HFF-Myc (cell line): ENCODE data around the gene ADAM17.
"Not testable (repeated sequence)": the region's sequence is repeated elsewhere in the genome, so short reads cannot be mapped to it uniquely, and the experiment has no call there.

Source experiments
- DNase-seq: peaks from one replicate; pipeline ENCODE4 v3.0.0-alpha.2; 2011; ENCODE audit warnings: low read depth; ENCODE audit errors: extremely low read depth
- H3K4me3 ChIP-seq: replicated peaks from 2 replicates; pipeline ENCODE4 v1.5.1; 2011; ENCODE audit warnings: low read depth, mild to moderate bottlenecking, control low read depth, low read length
- CTCF ChIP-seq: IDR thresholded peaks from 2 replicates; pipeline ENCODE4 v1.5.1; 2012; ENCODE audit warnings: mild to moderate bottlenecking, low read depth, low read length, control low read depth; ENCODE audit errors: missing control alignments

ADAM17 gene

DNA sequence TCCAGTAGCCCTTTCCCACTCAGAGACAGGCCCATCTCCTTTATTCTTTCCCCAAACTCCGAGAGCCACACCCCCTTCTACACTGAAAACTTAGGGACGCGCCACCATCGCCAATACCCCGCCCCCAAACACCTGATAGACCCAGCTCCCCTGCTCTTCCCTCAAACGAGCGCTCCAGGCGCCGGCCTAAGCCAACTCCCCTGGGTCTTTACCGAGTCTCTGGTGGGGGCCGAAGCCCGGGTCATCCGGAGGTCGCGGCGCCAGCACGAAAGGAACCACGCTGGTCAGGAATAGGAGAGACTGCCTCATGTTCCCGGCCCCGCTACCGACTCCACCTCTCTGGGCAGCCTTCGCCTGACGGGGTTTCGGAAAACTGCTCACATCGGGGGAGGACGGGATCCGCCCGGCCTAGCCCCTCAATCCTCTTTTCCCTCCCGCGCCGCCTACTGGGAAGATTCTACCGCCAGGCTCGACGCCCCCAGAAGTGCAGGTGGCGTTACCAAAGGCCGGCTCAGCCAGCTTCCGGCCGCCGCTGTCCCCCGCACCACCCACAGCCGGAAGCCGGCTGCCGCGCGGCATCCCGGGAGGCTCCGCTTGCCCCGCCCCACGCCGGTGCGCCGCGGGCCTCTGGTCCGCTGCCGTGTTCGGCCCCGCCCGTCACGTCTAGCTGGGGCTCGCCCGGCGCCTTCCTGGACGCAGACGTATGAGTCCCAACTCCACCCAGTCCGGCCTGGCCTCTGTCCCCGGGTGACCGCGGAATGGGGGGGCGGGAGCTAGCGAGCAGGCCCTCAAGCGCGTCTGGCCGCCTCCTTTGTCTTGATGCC lies at the start of gene ADAM17:
ADAM17 (minus strand) TSS at position 534 of the 824 bp plus-strand sequence; CDS start at position 309, 225 bp downstream.
- TF ChIP-seq CTCF = peak; percentile 51
- DNase-seq = peak; percentile 73

GRCh38 chr2:9602412-9602811 lies 46.8 kb upstream of the ADAM17 start:
- DNase-seq = no peak
- no peak overlapping the region for H3K4me3 ChIP-seq
- no peak for TF ChIP-seq CTCF

More for the DNA sequence above, at the start of gene ADAM17:
- peak within 1 kb of the TSS; percentile 92 for H3K4me3 ChIP-seq

DNA sequence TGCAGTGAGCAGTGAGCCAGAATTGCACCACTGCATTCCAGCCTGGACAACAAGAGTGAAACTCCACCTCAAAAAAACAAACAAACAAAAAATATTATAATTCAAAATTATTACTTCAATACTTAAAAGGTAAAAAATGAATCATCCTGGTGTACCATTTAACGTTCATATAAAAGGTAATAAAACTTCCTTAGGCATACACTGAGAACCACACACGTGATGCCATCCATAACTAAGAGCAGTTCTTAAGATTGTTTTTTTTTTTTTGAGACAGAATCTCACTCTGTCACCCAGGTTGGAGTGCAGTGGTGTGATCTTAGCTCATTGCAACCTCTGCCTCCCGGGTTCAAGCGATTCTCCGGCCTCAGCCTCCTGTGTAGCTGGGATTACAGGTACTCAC lies 45.8 kb upstream of the ADAM17 start:
- no peak for TF ChIP-seq CTCF
- no peak overlapping the region for H3K4me3 ChIP-seq

GRCh38 chr2:9599430-9599829 lies 43.8 kb upstream of the ADAM17 start:
- no peak overlapping the region for H3K4me3 ChIP-seq
- DNase-seq = no peak
- no peak for TF ChIP-seq CTCF

More for the DNA sequence above, 45.8 kb upstream of the ADAM17 start:
- no peak for DNase-seq

DNA sequence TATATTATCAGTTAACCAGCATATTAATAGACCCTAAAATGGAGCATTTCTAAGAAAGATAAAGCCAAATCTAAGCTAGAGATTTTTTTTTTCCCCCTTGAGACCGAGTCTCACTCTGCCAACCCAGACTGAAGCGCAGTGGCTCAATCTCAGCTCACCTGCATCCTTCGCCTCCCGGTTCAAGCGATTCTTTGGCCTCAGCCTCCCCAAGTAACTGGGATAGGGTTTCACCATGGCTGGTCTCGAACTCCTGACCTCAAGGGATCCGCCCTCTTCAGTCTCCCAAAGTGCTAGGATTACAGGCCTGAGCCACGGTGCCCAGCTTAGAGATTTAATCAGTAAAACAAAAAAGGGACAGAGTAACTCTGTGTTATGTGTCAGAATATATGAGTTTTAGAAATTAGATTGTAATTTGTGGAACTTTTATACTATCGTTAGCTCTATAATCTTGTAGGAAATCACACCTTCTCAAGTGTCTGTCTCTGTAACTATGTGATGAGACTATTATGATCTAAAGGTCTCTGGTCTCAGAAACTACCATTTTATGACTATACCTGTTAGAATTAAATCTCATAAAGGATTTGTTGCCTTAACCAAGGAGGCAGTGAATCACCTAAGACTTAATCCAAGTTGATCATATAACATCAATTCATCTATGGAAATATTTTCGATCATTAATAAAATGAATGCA lies 41.1 kb upstream of the ADAM17 start:
- no peak for DNase-seq

GRCh38 chr2:9595746-9596145 lies 40.1 kb upstream of the ADAM17 start:
- TF ChIP-seq CTCF = no peak
- no peak for DNase-seq
- H3K4me3 ChIP-seq = no peak overlapping the region

More for the DNA sequence above, 41.1 kb upstream of the ADAM17 start:
- no peak overlapping the region for H3K4me3 ChIP-seq
- no peak for TF ChIP-seq CTCF

DNA sequence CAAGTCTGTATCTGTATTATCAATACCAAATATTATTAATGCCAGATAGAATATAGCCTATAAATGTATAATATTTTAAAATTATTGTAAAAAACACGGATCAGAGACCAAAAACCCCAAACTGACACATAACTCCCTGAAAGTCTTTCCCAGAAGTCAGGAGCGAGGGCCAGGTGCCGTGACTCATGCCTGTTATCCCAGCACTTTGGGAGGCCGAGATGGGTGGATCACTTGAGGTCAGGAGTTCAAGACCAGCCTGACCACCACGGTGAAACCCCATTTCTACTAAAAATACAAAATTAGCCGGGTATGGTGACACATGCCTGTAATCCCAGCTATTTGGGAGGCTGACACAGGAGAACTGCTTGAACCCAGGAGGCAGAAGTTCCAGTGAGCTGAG lies 39.6 kb upstream of the ADAM17 start:
- H3K4me3 ChIP-seq, DNase-seq: not testable (repeated sequence)
